OCI-LY7 (cell line): ENCODE results near the gene MAS1. TPM values are rescaled to one million over a fixed set of nuclear protein-coding genes. Genes with fewer than 3 reads are reported as not detected.

Experiments used
- BruUV-seq: library from RNA; stranded (reverse); fragments of 400-500 nt; replicated peaks from 2 replicates; lab custom pipeline; 2021; lab: Mats Ljungman, UMichigan
- CTCF ChIA-PET: fragments of 300-600 bp; sonication (Branson Sonifier 250); formaldehyde crosslinking; loops from one replicate; lab custom pipeline; 2022; ENCODE audit warnings: antibody characterized with exemption; ENCODE audit not compliant: unreplicated experiment; lab: Charles Lee
- POLR2A ChIA-PET: fragments of 300-600 bp; sonication (Branson Sonifier 250); formaldehyde crosslinking; loops from one replicate; lab custom pipeline; 2022; ENCODE audit warnings: antibody characterized with exemption; lab: Charles Lee
- DNase-seq: peaks from one replicate; pipeline ENCODE4 v3.0.0-alpha.2; 2015; ENCODE audit warnings: low spot score
- H2AFZ ChIP-seq: fragments of 200-600 bp; sonication (generic), shearing (Covaris generic); 2 replicates; pipeline ENCODE4 v1.6.1; 2014; ENCODE audit warnings: mild to moderate bottlenecking, antibody characterized with exemption, low read length, moderate library complexity
- H3K27ac ChIP-seq: fragments of 200-600 bp; sonication (generic); 2 replicates; pipeline ENCODE4 v1.5.1; 2014; ENCODE audit warnings: mixed run types, low read depth, mild to moderate bottlenecking, moderate library complexity, low read length, inconsistent platforms; ENCODE audit not compliant: poor library complexity, severe bottlenecking
- H3K36me3 ChIP-seq: fragments of 200-600 bp; sonication (generic); 2 replicates; pipeline ENCODE4 v1.6.1; 2014; ENCODE audit warnings: mild to moderate bottlenecking, antibody characterized with exemption, low read length, moderate library complexity, mixed read lengths; ENCODE audit not compliant: insufficient read depth
- H3K4me1 ChIP-seq: fragments of 200-600 bp; sonication (generic); 2 replicates; pipeline ENCODE4 v1.5.1; 2014; ENCODE audit warnings: mild to moderate bottlenecking, low read length; ENCODE audit not compliant: insufficient read depth, poor library complexity, severe bottlenecking
- H3K4me2 ChIP-seq: fragments of 200-600 bp; sonication (generic); 2 replicates; pipeline ENCODE4 v1.6.1; 2014; ENCODE audit warnings: mild to moderate bottlenecking, low read length
- H3K4me3 ChIP-seq: fragments of 200-600 bp; sonication (generic); 2 replicates; pipeline ENCODE4 v1.5.1; 2014; ENCODE audit warnings: mild to moderate bottlenecking, low read depth, low read length; ENCODE audit not compliant: poor library complexity, severe bottlenecking
- H3K79me2 ChIP-seq: fragments of 200-600 bp; sonication (generic); 2 replicates; pipeline ENCODE4 v1.6.1; 2016; ENCODE audit warnings: low read depth, mild to moderate bottlenecking, low read length, moderate library complexity, mixed read lengths; ENCODE audit not compliant: insufficient read depth
- H3K9me2 ChIP-seq: fragments of 200-600 bp; sonication (generic); 2 replicates; pipeline ENCODE4 v1.6.1; 2016; ENCODE audit warnings: mild to moderate bottlenecking, low read length, mixed read lengths; ENCODE audit not compliant: insufficient read depth
- H3K9me3 ChIP-seq: fragments of 200-600 bp; sonication (generic); 2 replicates; pipeline ENCODE4 v1.6.1; 2014; ENCODE audit warnings: mild to moderate bottlenecking, mixed run types, low read length, mixed read lengths
- H4K20me1 ChIP-seq: fragments of 200-600 bp; sonication (generic); 2 replicates; pipeline ENCODE4 v1.6.1; 2014; ENCODE audit warnings: mild to moderate bottlenecking, antibody characterized with exemption, low read length, moderate library complexity, mixed read lengths; ENCODE audit not compliant: insufficient read depth
- CTCF ChIP-seq: fragments of 200-600 bp; sonication (generic); conservative IDR thresholded peaks from 2 replicates; pipeline ENCODE4 v1.5.1; 2014; ENCODE audit warnings: mild to moderate bottlenecking, antibody characterized with exemption, low read length, moderate library complexity, mixed read lengths
- EZH2phosphoT487 ChIP-seq: fragments of 200-600 bp; sonication (generic); IDR thresholded peaks from 2 replicates; pipeline ENCODE4 v1.6.1; 2018; ENCODE audit warnings: low read depth, borderline replicate concordance, mild to moderate bottlenecking, mixed run types, antibody characterized with exemption, low read length, moderate library complexity, mixed read lengths
- intact Hi-C: fragments of 100-400 bp; cut with micrococcal nuclease; formaldehyde crosslinking; loops from one replicate; pipeline ENCODE4 v1.10.0; 2022; ENCODE audit not compliant: unreplicated experiment
- total RNA-seq, 2 experiments: library from RNA; depleted of rRNA in 1 of 2; stranded (reverse); fragments of >200 nt in 1 of 2; shearing (Covaris generic) in 1 of 2; gene quantifications; 2 replicates each; pipeline ENCODE4 v1.2.3, GENCODE V29; 2014 to 2022

The MAS1 gene
- total RNA-seq, 2 experiments from 2014 or later: under 0.01 TPM; not detected in 1

- intact Hi-C loops: no loop called here
- H3K4me2 ChIP-seq: no peak overlapping the region
- no peaks in the 10 kb centered on the region for H4K20me1 ChIP-seq
- no peak for DNase-seq
- BruUV-seq: no TSS peak
- H3K4me1 ChIP-seq: no peaks in the 10 kb centered on the region
- H2AFZ ChIP-seq: no peak overlapping the region
- no peaks in the 10 kb centered on the region for H3K79me2 ChIP-seq
- no peaks in the 10 kb centered on the region for H3K36me3 ChIP-seq
- CTCF ChIA-PET: no interaction called here
- H3K27ac ChIP-seq: no peak overlapping the region
- H3K4me3 ChIP-seq: no peak overlapping the region
- TF ChIP-seq EZH2phosphoT487 (no peak), CTCF (no peak)
- POLR2A ChIA-PET: no interaction called here
- no peaks in the 10 kb centered on the region for H3K9me3 ChIP-seq
- no peaks in the 10 kb centered on the region for H3K9me2 ChIP-seq
These were observed 1.3 kb downstream of the MAS1 start for GRCh38 chr6:159892053-159892452.

GRCh38 chr6:159893064-159893463 is 2.3 kb downstream of the MAS1 start:
- CTCF ChIA-PET: no interaction called here
- Histone ChIP-seq H4K20me1 (no peaks in the 10 kb centered on the region), H3K9me2 (no peaks in the 10 kb centered on the region), H3K9me3 (no peaks in the 10 kb centered on the region), H3K4me2 (no peak overlapping the region), H3K4me1 (no peaks in the 10 kb centered on the region), H2AFZ (no peak overlapping the region), H3K79me2 (no peaks in the 10 kb centered on the region), H3K27ac (no peak overlapping the region), H3K36me3 (no peaks in the 10 kb centered on the region), H3K4me3 (no peak overlapping the region)
- no peak for DNase-seq
- TF ChIP-seq CTCF (no peak), EZH2phosphoT487 (no peak)
- intact Hi-C loops: no loop called here
- POLR2A ChIA-PET: no interaction called here
- BruUV-seq: no TSS peak

GRCh38 chr6:159894991-159895390 is 4.2 kb downstream of the MAS1 start:
- CTCF ChIA-PET: no interaction called here
- no peak overlapping the region for H3K27ac ChIP-seq
- no peaks in the 10 kb centered on the region for H4K20me1 ChIP-seq
- H3K4me1 ChIP-seq: no peaks in the 10 kb centered on the region
- TF ChIP-seq EZH2phosphoT487 (no peak), CTCF (no peak)
- no TSS peak for BruUV-seq
- no peaks in the 10 kb centered on the region for H3K36me3 ChIP-seq
- no peak overlapping the region for H3K4me3 ChIP-seq
- no peak overlapping the region for H3K4me2 ChIP-seq
- H3K9me3 ChIP-seq: no peaks in the 10 kb centered on the region
- no peaks in the 10 kb centered on the region for H3K79me2 ChIP-seq
- no peak overlapping the region for H2AFZ ChIP-seq
- POLR2A ChIA-PET: no interaction called here
- intact Hi-C loops: no loop called here
- no peak for DNase-seq
- H3K9me2 ChIP-seq: no peaks in the 10 kb centered on the region
